ENCODE measurements around the gene MED12L.

The MED12L gene

DNA sequence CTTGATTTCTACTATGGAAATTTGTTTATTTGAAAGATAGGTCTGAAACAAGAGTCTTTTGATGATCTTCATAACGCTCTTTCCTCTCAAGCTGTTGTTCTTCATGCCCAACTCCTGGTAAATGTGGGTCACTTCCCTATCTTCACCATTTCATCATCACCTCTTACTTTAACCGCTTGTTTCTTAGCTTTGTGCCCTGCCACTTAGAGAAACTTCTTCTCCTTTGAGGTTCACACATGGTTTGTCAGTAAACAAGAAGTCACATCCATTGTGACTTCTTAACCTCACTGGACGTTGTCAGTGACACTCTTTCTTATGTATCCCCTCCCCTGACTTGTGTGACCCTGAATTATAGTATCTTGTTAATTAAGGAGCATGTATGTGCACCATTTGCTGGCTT is 260.8 kb downstream of the MED12L start:
- Histone ChIP-seq H3K4me3 (ENCODE audit: low read depth, low read length) (no peak overlapping the region), H3K27me3 (ENCODE audit: insufficient read depth, low read depth, severe bottlenecking) (no peaks in the 10 kb centered on the region), H3K9me3 (ENCODE audit: severe bottlenecking) (no peaks in the 10 kb centered on the region), H3K27ac (no peak overlapping the region), H3K36me3 (no peaks in the 10 kb centered on the region)
- TF ChIP-seq, protein P1, sequence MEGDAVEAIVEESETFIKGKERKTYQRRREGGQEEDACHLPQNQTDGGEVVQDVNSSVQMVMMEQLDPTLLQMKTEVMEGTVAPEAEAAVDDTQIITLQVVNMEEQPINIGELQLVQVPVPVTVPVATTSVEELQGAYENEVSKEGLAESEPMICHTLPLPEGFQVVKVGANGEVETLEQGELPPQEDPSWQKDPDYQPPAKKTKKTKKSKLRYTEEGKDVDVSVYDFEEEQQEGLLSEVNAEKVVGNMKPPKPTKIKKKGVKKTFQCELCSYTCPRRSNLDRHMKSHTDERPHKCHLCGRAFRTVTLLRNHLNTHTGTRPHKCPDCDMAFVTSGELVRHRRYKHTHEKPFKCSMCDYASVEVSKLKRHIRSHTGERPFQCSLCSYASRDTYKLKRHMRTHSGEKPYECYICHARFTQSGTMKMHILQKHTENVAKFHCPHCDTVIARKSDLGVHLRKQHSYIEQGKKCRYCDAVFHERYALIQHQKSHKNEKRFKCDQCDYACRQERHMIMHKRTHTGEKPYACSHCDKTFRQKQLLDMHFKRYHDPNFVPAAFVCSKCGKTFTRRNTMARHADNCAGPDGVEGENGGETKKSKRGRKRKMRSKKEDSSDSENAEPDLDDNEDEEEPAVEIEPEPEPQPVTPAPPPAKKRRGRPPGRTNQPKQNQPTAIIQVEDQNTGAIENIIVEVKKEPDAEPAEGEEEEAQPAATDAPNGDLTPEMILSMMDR (IDR thresholded peaks at IDR 0.05; ENCODE audit: low read depth, low read length) = no peak
- no peak for DNase-seq

DNA sequence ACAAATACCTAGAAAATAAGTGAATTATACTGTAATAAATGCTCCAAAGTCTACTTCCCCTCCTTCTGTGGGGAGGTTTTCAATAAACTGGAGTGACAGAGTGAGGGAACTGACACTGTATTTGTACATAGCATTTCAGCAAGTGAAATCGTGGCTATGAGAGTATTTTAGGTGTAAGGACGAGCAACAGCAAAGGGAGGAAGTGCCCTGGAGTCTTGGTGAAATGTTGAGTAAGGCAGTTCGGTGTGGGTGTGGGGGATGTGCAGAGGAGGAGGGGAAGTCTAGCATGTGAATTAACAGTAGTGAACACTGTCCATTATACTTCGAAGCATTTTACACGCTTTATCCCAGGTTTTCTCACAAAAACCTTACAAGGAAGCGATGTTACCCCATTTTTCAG is 262.0 kb downstream of the MED12L start:
- no peak for DNase-seq

DNA sequence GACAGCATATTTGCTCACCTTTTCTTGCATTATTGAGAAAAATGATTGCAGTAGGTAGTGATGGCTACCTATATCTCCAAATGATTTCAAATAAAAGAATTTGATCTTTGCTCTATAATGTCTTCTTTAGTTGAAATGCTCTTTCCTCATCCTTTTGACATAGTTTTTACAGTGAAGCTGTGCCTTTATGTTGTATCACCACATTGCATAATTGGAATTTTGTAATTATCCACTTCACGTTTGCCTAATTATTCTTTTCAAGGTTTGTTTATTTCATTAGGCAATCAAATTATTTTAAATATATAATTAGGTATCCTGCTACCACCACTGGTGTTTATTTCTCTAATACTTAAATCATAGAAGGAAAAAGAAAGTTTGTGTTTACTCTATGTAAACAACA is 265.2 kb downstream of the MED12L start:
- Histone ChIP-seq H3K36me3 (no peaks in the 10 kb centered on the region), H3K27ac (no peak overlapping the region), H3K9me3 (ENCODE audit: severe bottlenecking) (no peaks in the 10 kb centered on the region), H3K27me3 (ENCODE audit: insufficient read depth, low read depth, severe bottlenecking) (no peaks in the 10 kb centered on the region), H3K4me3 (ENCODE audit: low read depth, low read length) (no peak overlapping the region)
- TF ChIP-seq, protein P1 (IDR thresholded peaks at IDR 0.05; ENCODE audit: low read depth, low read length) = no peak
- no peak for DNase-seq

More for the DNA sequence above, 262.0 kb downstream of the MED12L start:
- no peak overlapping the region for H3K27ac ChIP-seq
- TF ChIP-seq, protein P1 (IDR thresholded peaks at IDR 0.05; ENCODE audit: low read depth, low read length) = no peak
- H3K36me3 ChIP-seq = no peaks in the 10 kb centered on the region
- H3K27me3 ChIP-seq (ENCODE audit: insufficient read depth, low read depth, severe bottlenecking) = no peaks in the 10 kb centered on the region
- no peaks in the 10 kb centered on the region for H3K9me3 ChIP-seq (ENCODE audit: severe bottlenecking)
- H3K4me3 ChIP-seq (ENCODE audit: low read depth, low read length) = no peak overlapping the region

DNA sequence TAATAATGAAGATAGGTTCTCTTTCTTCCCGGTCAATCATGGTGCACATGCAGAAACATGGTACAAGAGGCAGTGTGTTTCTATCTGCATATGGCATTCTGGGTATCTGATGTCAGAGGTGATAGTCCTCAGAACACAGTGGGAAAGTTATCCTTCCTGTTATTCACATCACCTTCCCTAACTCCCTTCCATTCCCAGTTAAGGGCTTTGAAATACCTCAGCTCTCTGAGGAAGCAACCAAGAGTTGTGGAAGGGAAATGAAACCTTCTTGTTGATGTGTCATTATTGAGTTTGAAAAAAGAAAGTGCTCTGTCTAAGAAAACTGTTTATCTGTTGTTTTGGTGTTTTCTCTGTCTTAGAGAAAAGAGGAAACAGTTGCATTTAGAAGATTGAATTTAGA is 265.8 kb downstream of the MED12L start:
- no peak overlapping the region for H3K27ac ChIP-seq
- no peak overlapping the region for H3K4me3 ChIP-seq (ENCODE audit: low read depth, low read length)
- no peak for DNase-seq
- no peaks in the 10 kb centered on the region for H3K27me3 ChIP-seq (ENCODE audit: insufficient read depth, low read depth, severe bottlenecking)
- H3K9me3 ChIP-seq (ENCODE audit: severe bottlenecking) = no peaks in the 10 kb centered on the region
- TF ChIP-seq, protein P1 (IDR thresholded peaks at IDR 0.05; ENCODE audit: low read depth, low read length) = no peak
- no peaks in the 10 kb centered on the region for H3K36me3 ChIP-seq

DNA sequence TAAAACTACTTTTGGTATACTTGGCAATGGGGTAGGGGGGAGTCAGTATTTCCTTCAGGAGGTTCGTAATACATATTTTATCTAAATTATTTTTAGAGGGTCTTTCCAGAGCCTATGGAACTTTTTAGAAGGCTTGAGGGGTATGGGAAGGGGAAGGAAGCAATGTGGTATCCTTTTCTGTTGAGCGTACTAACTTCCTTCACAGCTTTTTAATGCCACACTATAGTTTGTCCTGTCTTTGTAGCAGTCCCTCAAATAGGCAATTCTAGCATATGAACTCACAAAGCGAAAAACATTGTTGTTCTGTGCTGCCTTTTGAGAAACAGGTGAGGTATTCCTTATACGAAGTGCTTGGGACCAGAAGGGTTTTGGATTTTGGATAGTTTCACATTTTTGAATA is 266.2 kb downstream of the MED12L start:
- H3K27me3 ChIP-seq (ENCODE audit: insufficient read depth, low read depth, severe bottlenecking) = no peaks in the 10 kb centered on the region
- TF ChIP-seq, protein P1 (IDR thresholded peaks at IDR 0.05; ENCODE audit: low read depth, low read length) = no peak
- no peak overlapping the region for H3K27ac ChIP-seq
- H3K36me3 ChIP-seq = no peaks in the 10 kb centered on the region
- no peaks in the 10 kb centered on the region for H3K9me3 ChIP-seq (ENCODE audit: severe bottlenecking)
- no peak overlapping the region for H3K4me3 ChIP-seq (ENCODE audit: low read depth, low read length)
- no peak for DNase-seq

DNA sequence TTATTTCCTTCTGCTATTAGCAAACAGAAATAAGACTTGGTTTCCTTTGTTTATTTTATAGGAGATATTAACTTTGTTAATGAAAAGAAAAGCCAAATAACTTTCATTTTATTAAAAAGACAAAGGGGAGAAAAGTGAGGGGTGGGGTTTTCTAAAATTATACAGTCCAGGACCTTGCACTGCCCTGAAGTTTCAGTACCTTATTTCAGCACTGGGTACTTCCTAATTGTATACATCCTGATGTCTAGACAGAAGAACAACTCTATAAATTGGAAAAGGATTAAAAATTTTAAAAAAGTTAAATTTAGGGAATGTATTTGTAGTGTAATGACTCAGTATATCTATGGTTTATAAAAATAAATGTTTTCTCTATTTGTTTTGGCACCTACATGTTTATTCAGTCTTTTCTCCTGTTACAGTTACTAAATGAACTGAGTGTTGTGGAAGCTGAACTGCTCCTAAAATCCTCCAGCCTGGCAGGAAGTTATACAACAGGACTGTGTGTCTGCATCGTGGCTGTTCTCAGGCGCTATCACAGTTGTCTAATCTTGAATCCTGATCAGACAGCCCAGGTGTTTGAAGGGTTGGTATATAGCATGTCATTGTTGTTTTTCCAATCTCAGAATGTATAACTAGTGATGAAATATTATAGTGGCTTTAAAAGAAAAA is 271.5 kb downstream of the MED12L start:
- no peaks in the 10 kb centered on the region for H3K9me3 ChIP-seq (ENCODE audit: severe bottlenecking)
- H3K27ac ChIP-seq = no peak overlapping the region
- H3K36me3 ChIP-seq = no peaks in the 10 kb centered on the region
- DNase-seq = no peak
- H3K27me3 ChIP-seq (ENCODE audit: insufficient read depth, low read depth, severe bottlenecking) = no peaks in the 10 kb centered on the region
- H3K4me3 ChIP-seq (ENCODE audit: low read depth, low read length) = no peak overlapping the region
- TF ChIP-seq, protein P1 (IDR thresholded peaks at IDR 0.05; ENCODE audit: low read depth, low read length) = no peak

Measured in WERI-Rb-1 (cell line).